HG03342 (cell line): ENCODE measurements around the gene TAS2R1.

Experiments used
- ATAC-seq: cut with Tn5 transposase; IDR thresholded peaks from one replicate; pipeline ENCODE4 v1.9.1; 2021; ENCODE audit warnings: mild to moderate bottlenecking, moderate library complexity; ENCODE audit not compliant: unreplicated experiment

Gene TAS2R1

DNA sequence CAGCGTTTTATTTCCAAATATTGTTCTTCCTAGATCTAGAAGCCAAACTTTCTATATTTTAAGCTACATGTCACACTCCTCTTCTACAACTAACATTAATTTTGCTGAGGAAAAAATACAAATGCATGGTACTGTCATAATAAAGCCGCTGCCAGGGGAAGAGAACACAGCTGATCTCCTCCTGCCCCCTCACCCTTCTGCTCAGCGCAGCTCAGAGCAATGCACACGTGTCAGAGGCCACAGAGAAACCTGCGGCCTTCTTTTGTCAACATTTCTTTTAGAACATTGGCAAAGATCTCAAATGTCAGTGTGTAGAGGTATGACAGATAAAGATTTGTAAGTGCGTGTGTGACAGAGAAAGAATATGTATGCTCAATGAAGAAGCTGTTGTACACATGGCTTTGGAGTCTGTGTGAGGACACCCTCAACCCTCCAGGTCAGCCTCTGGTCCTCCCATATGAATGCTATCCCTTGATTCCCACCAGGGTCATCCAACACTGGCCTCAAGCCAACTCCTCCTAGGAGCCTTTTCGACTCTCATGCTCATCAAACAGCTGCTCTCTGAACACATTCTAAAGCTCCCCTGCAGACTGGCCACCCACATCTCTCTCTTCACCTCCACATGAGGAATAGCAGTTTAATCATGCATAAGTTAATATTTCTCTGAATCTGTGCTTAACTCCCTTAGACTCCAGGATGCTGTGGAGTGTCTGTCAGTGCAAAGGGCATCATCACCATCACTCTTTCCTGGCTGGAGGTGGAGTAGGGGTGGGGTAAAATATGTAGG, 40.9 kb downstream of the TAS2R1 start:
- ATAC-seq: no peak

DNA sequence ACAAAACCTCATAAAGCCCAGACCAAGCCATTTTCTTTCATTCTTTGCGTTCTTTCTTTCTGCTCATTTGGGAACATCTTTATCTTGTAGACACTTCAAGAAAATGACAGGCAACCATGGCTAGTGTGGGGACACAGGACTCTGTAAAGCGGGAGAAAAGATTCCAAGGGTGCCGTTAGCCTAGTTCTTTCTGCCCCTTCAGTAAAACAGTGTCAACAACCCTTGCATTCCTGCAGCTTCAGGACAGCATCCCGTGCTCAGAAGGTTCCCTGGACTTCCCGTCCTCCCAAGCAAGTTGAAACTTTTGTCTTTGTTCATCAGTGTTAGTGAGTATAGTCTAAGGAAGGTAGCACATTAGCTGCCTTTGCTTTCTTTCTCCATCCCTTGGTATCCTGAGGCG, 41.9 kb downstream of the TAS2R1 start:
- ATAC-seq: no peak

DNA sequence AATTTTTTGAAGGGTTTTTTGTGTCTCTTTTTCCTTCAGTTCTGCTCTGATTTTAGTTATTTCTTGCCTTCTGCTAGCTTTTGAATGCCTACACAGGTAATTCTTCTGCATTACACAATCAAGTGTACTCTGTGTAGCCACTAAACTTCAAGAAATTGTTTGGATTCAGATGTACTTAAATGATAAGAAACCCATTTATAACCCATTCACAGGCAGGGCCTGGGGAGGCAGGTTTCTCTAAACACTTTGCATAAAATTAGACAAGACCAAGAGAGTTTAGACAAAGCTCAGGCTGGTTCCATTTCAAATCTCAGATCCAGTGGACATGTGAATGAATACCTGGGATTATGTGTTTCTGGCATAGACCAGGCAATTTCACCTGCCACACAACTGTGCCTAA, 43.0 kb downstream of the TAS2R1 start:
- no peak for ATAC-seq

DNA sequence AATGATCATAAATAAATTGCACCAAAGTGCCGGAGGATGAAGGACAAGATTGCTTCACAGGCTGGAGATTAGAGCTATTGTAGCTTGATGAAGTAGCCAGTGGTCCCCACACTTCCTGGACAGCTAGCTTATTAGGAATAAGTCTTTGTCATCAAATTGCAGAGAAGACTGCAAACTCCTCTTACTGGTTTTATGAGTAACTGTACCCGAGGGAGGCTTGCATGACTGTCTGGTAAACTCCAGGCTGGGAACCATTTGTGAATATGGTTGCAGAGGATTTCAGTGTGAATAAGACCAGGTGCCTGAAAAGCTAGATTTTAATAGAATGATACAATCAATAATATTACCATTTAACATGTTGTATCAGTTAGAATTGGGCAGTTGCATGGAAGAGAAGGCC, 47.7 kb downstream of the TAS2R1 start:
- ATAC-seq: no peak
